ENCODE measurements around the gene TCERG1L.

TCERG1L gene

GRCh38 chr10:131226446-131227162, 84.9 kb downstream of the TCERG1L start:
- TF ChIP-seq CTCF (IDR thresholded peaks at IDR 0.05; ENCODE audit: low read depth, low read length): no peak
- no peak for DNase-seq (ENCODE audit: low read depth, low spot score)
- in situ Hi-C loops (cut with HindIII; ENCODE audit: low sequenced_read_pairs): no loop called here
- no peak overlapping the region for H3K4me3 ChIP-seq (ENCODE audit: low read depth, low read length)

GRCh38 chr10:131224106-131224505, 87.4 kb downstream of the TCERG1L start:
- no peak for TF ChIP-seq CTCF (IDR thresholded peaks at IDR 0.05; ENCODE audit: low read depth, low read length)
- no peak overlapping the region for H3K4me3 ChIP-seq (ENCODE audit: low read depth, low read length)
- in situ Hi-C loops (cut with HindIII; ENCODE audit: low sequenced_read_pairs): no loop called here
- DNase-seq (ENCODE audit: low read depth, low spot score): no peak

- no peak for DNase-seq (ENCODE audit: low read depth, low spot score)
- H3K4me3 ChIP-seq (ENCODE audit: low read depth, low read length): no peak overlapping the region
- in situ Hi-C loops (cut with HindIII; ENCODE audit: low sequenced_read_pairs): no loop called here
- TF ChIP-seq CTCF (IDR thresholded peaks at IDR 0.05; ENCODE audit: low read depth, low read length): no peak
Observed at GRCh38 chr10:131223422-131223821, 88.1 kb downstream of the TCERG1L start.

GRCh38 chr10:131222986-131223385, 88.5 kb downstream of the TCERG1L start:
- in situ Hi-C loops (cut with HindIII; ENCODE audit: low sequenced_read_pairs): no loop called here
- no peak for TF ChIP-seq CTCF (IDR thresholded peaks at IDR 0.05; ENCODE audit: low read depth, low read length)
- no peak overlapping the region for H3K4me3 ChIP-seq (ENCODE audit: low read depth, low read length)
- no peak for DNase-seq (ENCODE audit: low read depth, low spot score)

DNA sequence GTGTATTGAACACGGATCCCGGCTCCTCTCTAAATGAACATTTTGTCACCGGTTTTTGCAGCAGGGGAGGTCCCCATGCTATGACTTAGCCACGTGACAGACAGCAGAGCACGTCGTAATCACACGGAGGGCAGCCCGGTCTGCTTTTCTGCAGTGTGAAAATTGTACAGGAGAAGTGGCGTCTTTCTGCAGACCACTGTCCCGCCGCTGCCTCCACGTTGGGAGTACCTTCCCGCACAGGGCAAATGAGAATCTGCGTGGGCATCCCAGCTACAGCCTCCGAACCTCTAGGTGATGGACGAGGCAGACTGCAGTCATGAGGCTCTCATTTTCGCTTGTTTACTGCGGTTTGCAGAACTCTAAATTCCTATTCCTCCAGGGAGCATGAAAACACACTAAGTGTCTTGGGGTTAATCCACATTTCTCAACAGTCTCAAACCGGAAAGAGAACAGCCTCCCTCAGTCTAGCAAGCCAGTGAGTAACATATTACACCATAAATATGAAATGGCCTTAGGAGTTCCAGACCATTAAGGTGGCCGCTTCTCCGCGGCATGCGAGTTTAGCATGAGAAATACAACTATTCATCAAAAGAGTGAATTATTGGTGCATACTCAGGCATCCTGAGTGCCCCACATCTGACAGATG, 89.8 kb downstream of the TCERG1L start:
- TF ChIP-seq CTCF (IDR thresholded peaks at IDR 0.05; ENCODE audit: low read depth, low read length): no peak
- in situ Hi-C loops (cut with HindIII; ENCODE audit: low sequenced_read_pairs): no loop called here
- no peak overlapping the region for H3K4me3 ChIP-seq (ENCODE audit: low read depth, low read length)
- no peak for DNase-seq (ENCODE audit: low read depth, low spot score)

- H3K4me3 ChIP-seq (ENCODE audit: low read depth, low read length): no peak overlapping the region
- in situ Hi-C loops (cut with HindIII; ENCODE audit: low sequenced_read_pairs): no loop called here
- DNase-seq (ENCODE audit: low read depth, low spot score): no peak
- TF ChIP-seq CTCF (IDR thresholded peaks at IDR 0.05; ENCODE audit: low read depth, low read length): no peak
Observed at GRCh38 chr10:131220601-131221171, 90.8 kb downstream of the TCERG1L start.
